Measurements from ENCODE around the gene EPN3.

- TF ChIP-seq CTCF (IDR thresholded peaks at IDR 0.05; ENCODE audit: poor library complexity) (no peak), EZH2 (IDR thresholded peaks at IDR 0.05; ENCODE audit: borderline replicate concordance) (no peak)
Observed at GRCh38 chr17:50586421-50587247, 54.1 kb downstream of the EPN3 start.
